ENCODE results near the gene TCF4. TPM values are rescaled to one million over a fixed set of nuclear protein-coding genes. Genes with fewer than 3 reads are reported as not detected.

The TCF4 gene
- total and polyA plus RNA-seq, 2 donors (not counting 1 experiment from before 2014, with no cell fraction given): 68.5 to 353 TPM

DNA sequence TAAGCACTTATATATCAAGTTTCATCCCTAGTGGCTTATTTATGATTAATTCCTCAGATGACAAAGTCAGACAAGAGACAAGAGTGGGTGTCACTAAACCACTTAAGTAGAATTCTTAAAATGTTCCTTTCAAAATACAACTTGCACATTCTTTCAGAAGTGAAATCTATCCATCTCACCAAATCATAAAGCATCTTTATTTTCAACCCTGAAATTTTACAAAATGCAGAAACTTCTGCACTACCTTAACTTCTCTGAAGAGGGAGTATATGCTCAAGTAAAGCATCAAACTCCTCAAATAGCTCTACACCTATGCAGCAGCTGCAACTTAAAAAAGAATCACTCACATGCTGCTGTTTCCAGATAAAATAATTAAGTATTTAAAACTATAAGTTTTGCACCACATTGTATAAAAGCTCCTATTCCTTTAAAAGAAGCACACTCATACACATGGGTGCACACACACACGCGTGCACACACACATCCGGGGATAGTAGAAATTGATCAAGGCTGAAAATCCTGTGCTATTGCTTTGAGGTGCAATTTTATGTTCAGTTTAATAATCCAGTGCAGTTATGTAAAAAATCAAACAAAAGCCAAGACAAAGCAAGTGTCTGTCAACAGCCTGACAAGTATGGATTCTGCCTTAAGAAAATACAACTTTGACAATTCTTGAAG, 244.5 kb downstream of the TCF4 start:
- POLR2A ChIA-PET: interaction anchor here (0.6 to 0.7 kb wide), 2 partner anchors 21 to 60 kb away, joined by 3 to 7 read pairs; no protein-coding TSS in a partner anchor
- no peaks in the 10 kb centered on the region for H3K9me3 Mint-ChIP-seq (ENCODE audit: insufficient read depth)
- Histone ChIP-seq H3K4me1 (ENCODE audit: control insufficient read depth in 2 of 2, insufficient read depth in 2 of 2, low read length in 2 of 2) (peaks cover 9 to 14% of the 10 kb centered on the region in 2 donors), H3K27ac (ENCODE audit: low read length in 2 of 2) (no peak overlapping the region), H4K20me1 (ENCODE audit: control insufficient read depth, insufficient read depth, low read length, poor library complexity, severe bottlenecking) (no peaks in the 10 kb centered on the region), H3K36me3 (replicated peaks in 1 of 2; ENCODE audit: control extremely low read depth in 1 of 2, control insufficient read depth in 1 of 2, extremely low read depth in 1 of 2, insufficient read depth in 2 of 2, low read length in 1 of 2) (peaks cover 0 to 2% of the 10 kb centered on the region in 2 experiments), H3K9me3 (ENCODE audit: control extremely low read depth in 1 of 3, control insufficient read depth in 2 of 3, insufficient read depth in 1 of 3, low read length in 2 of 3) (no peaks in the 10 kb centered on the region), H3K4me3 (ENCODE audit: control extremely low read depth in 1 of 5, extremely low read depth in 1 of 5, insufficient read depth in 1 of 5, low read depth in 2 of 5, low read length in 4 of 5) (no peak overlapping the region), H3K4me2 (replicated peaks; ENCODE audit: low read depth, low read length, poor library complexity, severe bottlenecking) (no peak overlapping the region), H3K27me3 (replicated peaks in 1 of 4; ENCODE audit: control extremely low read depth in 1 of 4, control insufficient read depth in 3 of 4, insufficient read depth in 4 of 4, low read length in 3 of 4) (no peaks in the 10 kb centered on the region), H3K79me2 (ENCODE audit: control insufficient read depth, insufficient read depth, low read length) (no peaks in the 10 kb centered on the region), H2AFZ (ENCODE audit: insufficient read depth, low read depth, low read length, poor library complexity, severe bottlenecking) (no peak overlapping the region), H3K9ac (ENCODE audit: low read length) (no peak overlapping the region)
- H3K27ac Mint-ChIP-seq: no peak overlapping the region
- peaks cover 19% of the 10 kb centered on the region for H3K4me1 Mint-ChIP-seq
- intact Hi-C loops (cut with micrococcal nuclease): loop anchor here (2.0 kb wide), 1 partner anchor 1233 kb away; no protein-coding TSS in a partner anchor
- TF ChIP-seq EZH2 (IDR thresholded peaks at IDR 0.05; ENCODE audit: borderline replicate concordance, insufficient read depth, low read depth, low read length, poor library complexity, severe bottlenecking) (no peak), CTCF (IDR thresholded peaks at IDR 0.05) (peak; percentile 79)
- WGBS (ENCODE audit: insufficient coverage): no CpG with 5 or more reads among the region's 3 CpGs
- CTCF ChIA-PET: interaction anchor here (0.5 to 3.0 kb wide), 16 partner anchors 11 to 1233 kb away, joined by 3 to 18 read pairs (median 4); no protein-coding TSS in a partner anchor
- no peaks in the 10 kb centered on the region for H3K27me3 Mint-ChIP-seq
- ATAC-seq (ENCODE audit: low read depth) (peak; percentile 65), DNase-seq (peak; percentile 56)
- H3K4me3 Mint-ChIP-seq: no peak overlapping the region

DNA sequence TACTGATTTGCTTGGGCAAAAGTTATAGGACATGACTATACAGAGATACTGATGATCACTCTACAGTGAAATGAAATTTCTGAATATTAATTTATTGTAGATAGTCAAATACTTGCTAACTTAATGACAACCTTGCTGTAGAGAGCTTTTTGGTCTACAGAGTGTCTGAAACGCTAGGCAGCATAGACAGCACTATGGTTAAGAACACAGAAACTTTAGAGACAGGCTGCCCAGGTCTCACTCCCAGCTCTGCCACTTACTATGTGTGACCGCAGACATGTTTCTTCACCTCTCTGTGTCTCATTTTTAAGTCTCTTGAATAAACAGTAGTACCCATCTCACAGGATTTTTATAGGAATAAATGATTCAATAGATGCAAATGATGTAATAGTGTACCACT, 247.0 kb downstream of the TCF4 start:
- Histone ChIP-seq H3K27me3 (replicated peaks in 1 of 4; ENCODE audit: control extremely low read depth in 1 of 4, control insufficient read depth in 3 of 4, insufficient read depth in 4 of 4, low read length in 3 of 4) (no peaks in the 10 kb centered on the region), H3K4me1 (ENCODE audit: control insufficient read depth in 2 of 2, insufficient read depth in 2 of 2, low read length in 2 of 2) (peaks cover 23 to 27% of the 10 kb centered on the region in 2 donors), H3K4me3 (ENCODE audit: control extremely low read depth in 1 of 5, extremely low read depth in 1 of 5, insufficient read depth in 1 of 5, low read depth in 2 of 5, low read length in 4 of 5) (no peak overlapping the region), H3K36me3 (replicated peaks in 1 of 2; ENCODE audit: control extremely low read depth in 1 of 2, control insufficient read depth in 1 of 2, extremely low read depth in 1 of 2, insufficient read depth in 2 of 2, low read length in 1 of 2) (no peaks in the 10 kb centered on the region), H4K20me1 (ENCODE audit: control insufficient read depth, insufficient read depth, low read length, poor library complexity, severe bottlenecking) (no peaks in the 10 kb centered on the region), H3K27ac (ENCODE audit: low read length in 2 of 2) (no peak overlapping the region), H3K9me3 (ENCODE audit: control extremely low read depth in 1 of 3, control insufficient read depth in 2 of 3, insufficient read depth in 1 of 3, low read length in 2 of 3) (no peaks in the 10 kb centered on the region), H3K9ac (ENCODE audit: low read length) (no peak overlapping the region), H2AFZ (ENCODE audit: insufficient read depth, low read depth, low read length, poor library complexity, severe bottlenecking) (no peak overlapping the region), H3K4me2 (replicated peaks; ENCODE audit: low read depth, low read length, poor library complexity, severe bottlenecking) (no peak overlapping the region), H3K79me2 (ENCODE audit: control insufficient read depth, insufficient read depth, low read length) (no peaks in the 10 kb centered on the region)
- H3K27me3 Mint-ChIP-seq: no peaks in the 10 kb centered on the region
- no peak for TF ChIP-seq EZH2 (IDR thresholded peaks at IDR 0.05; ENCODE audit: borderline replicate concordance, insufficient read depth, low read depth, low read length, poor library complexity, severe bottlenecking)
- no peak for TF ChIP-seq CTCF (IDR thresholded peaks at IDR 0.05)
- no peak overlapping the region for H3K4me3 Mint-ChIP-seq
- intact Hi-C loops (cut with micrococcal nuclease): no loop called here
- WGBS (ENCODE audit: insufficient coverage): 100% methylated on average over 1 of the region's 2 CpGs
- peaks cover 2% of the 10 kb centered on the region for H3K9me3 Mint-ChIP-seq (ENCODE audit: insufficient read depth)
- ATAC-seq (ENCODE audit: low read depth): no peak
- ChIA-PET POLR2A (interaction anchor here (0.6 kb wide), 2 partner anchors 38 to 438 kb away, joined by 4 to 8 read pairs; no protein-coding TSS in a partner anchor), CTCF (interaction anchor here (0.6 to 3.0 kb wide), 3 partner anchors 19 to 1235 kb away, joined by 4 to 18 read pairs (median 6); no protein-coding TSS in a partner anchor)
- DNase-seq: no peak
- no peak overlapping the region for H3K27ac Mint-ChIP-seq
- H3K4me1 Mint-ChIP-seq: peaks cover 36% of the 10 kb centered on the region

Measured in B cell (primary cell).